HG03108 (cell line): ENCODE measurements around the gene ADAMTS16.

ENCODE experiments used
- ATAC-seq: cut with Tn5 transposase; IDR thresholded peaks from one replicate; pipeline ENCODE4 v1.9.1; 2021; ENCODE audit warnings: moderate library complexity; ENCODE audit not compliant: unreplicated experiment

The ADAMTS16 gene

GRCh38 chr5:5369051-5369605 lies 229.0 kb downstream of the ADAMTS16 start:
- ATAC-seq = no peak
